ENCODE results near the gene COL6A3. TPM values are rescaled to one million over a fixed set of nuclear protein-coding genes. Genes with fewer than 3 reads are reported as not detected.

COL6A3 gene
- total RNA-seq, 1 donor from 2014 or later, result 645 TPM

- no peak overlapping the region for H3K4me3 Mint-ChIP-seq
- no peak for TF ChIP-seq CTCF (IDR thresholded peaks at IDR 0.05; ENCODE audit: unreplicated experiment)
- H3K4me1 Mint-ChIP-seq, result peaks cover 11% of the 10 kb centered on the region
- H3K27ac Mint-ChIP-seq, result peak overlapping the region; percentile 1
- H3K27me3 Mint-ChIP-seq (ENCODE audit: low read depth), result no peaks in the 10 kb centered on the region
- DNase-seq (ENCODE audit: low spot score in 2 of 2, unreplicated experiment in 2 of 2), result no peak
- H3K36me3 Mint-ChIP-seq, result peaks cover 7% of the 10 kb centered on the region
- no peaks in the 10 kb centered on the region for H3K9me3 Mint-ChIP-seq
Measured at GRCh38 chr2:237341872-237342271, 72.1 kb downstream of the COL6A3 start.

GRCh38 chr2:237337586-237337985 is 76.4 kb downstream of the COL6A3 start:
- Mint-ChIP-seq H3K9me3 (no peaks in the 10 kb centered on the region), H3K27ac (no peak overlapping the region), H3K36me3 (peaks cover 8% of the 10 kb centered on the region), H3K27me3 (ENCODE audit: low read depth) (no peaks in the 10 kb centered on the region), H3K4me3 (no peak overlapping the region), H3K4me1 (peaks cover 11% of the 10 kb centered on the region)
- no peak for DNase-seq (ENCODE audit: low spot score in 2 of 2, unreplicated experiment in 2 of 2)
- TF ChIP-seq CTCF (IDR thresholded peaks at IDR 0.05; ENCODE audit: unreplicated experiment), result no peak

- no peak for TF ChIP-seq CTCF (IDR thresholded peaks at IDR 0.05; ENCODE audit: unreplicated experiment)
Measured at GRCh38 chr2:237336131-237336530, 77.8 kb downstream of the COL6A3 start.

DNA sequence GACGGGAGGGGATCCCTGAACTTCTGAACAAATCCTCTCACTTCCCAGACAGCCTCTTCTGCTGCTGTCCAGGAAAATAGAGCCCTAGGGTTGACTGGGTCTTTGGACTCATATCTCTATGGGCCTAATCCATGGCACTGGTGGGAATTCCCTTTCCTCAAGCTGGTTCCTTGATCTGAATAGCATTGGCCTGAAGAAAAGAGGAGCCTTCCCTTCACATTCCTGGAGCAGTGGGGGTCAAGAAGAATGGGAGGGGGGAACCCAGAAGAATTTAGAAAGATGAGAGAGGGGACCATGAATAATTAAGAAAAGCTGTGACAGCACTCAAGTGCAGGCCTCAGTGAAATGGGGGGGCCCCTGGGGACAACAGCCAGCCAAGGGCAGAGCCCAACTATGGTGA is 80.2 kb downstream of the COL6A3 start:
- no peaks in the 10 kb centered on the region for H3K4me1 Mint-ChIP-seq
- no peaks in the 10 kb centered on the region for H3K9me3 Mint-ChIP-seq
- no peak for DNase-seq (ENCODE audit: low spot score in 2 of 2, unreplicated experiment in 2 of 2)
- no peak overlapping the region for H3K4me3 Mint-ChIP-seq
- H3K27me3 Mint-ChIP-seq (ENCODE audit: low read depth), result no peaks in the 10 kb centered on the region
- no peak for TF ChIP-seq CTCF (IDR thresholded peaks at IDR 0.05; ENCODE audit: unreplicated experiment)
- H3K36me3 Mint-ChIP-seq, result peaks cover 5% of the 10 kb centered on the region
- H3K27ac Mint-ChIP-seq, result no peak overlapping the region

More at GRCh38 chr2:237336131-237336530, 77.8 kb downstream of the COL6A3 start:
- H3K27me3 Mint-ChIP-seq (ENCODE audit: low read depth), result no peaks in the 10 kb centered on the region
- no peaks in the 10 kb centered on the region for H3K9me3 Mint-ChIP-seq
- no peak overlapping the region for H3K4me3 Mint-ChIP-seq
- H3K27ac Mint-ChIP-seq, result no peak overlapping the region
- peaks cover 8% of the 10 kb centered on the region for H3K36me3 Mint-ChIP-seq
- peaks cover 3% of the 10 kb centered on the region for H3K4me1 Mint-ChIP-seq
- DNase-seq (ENCODE audit: low spot score in 2 of 2, unreplicated experiment in 2 of 2), result no peak

GRCh38 chr2:237330541-237330940 is 83.4 kb downstream of the COL6A3 start:
- DNase-seq (ENCODE audit: low spot score in 2 of 2, unreplicated experiment in 2 of 2), result no peak
- no peak overlapping the region for H3K4me3 Mint-ChIP-seq
- peaks cover 18% of the 10 kb centered on the region for H3K4me1 Mint-ChIP-seq
- H3K36me3 Mint-ChIP-seq, result peaks cover 5% of the 10 kb centered on the region
- H3K27ac Mint-ChIP-seq, result peak overlapping the region; percentile 25
- TF ChIP-seq CTCF (IDR thresholded peaks at IDR 0.05; ENCODE audit: unreplicated experiment), result no peak
- H3K9me3 Mint-ChIP-seq, result no peaks in the 10 kb centered on the region
- no peaks in the 10 kb centered on the region for H3K27me3 Mint-ChIP-seq (ENCODE audit: low read depth)
